NCI-H2227 (cell line): ENCODE data around the gene SSNA1.

Experiments
- DNase-seq: peaks from one replicate; lab custom pipeline; 2025; ENCODE audit not compliant: unreplicated experiment; lab: John Stamatoyannopoulos, UW

Gene SSNA1

DNA sequence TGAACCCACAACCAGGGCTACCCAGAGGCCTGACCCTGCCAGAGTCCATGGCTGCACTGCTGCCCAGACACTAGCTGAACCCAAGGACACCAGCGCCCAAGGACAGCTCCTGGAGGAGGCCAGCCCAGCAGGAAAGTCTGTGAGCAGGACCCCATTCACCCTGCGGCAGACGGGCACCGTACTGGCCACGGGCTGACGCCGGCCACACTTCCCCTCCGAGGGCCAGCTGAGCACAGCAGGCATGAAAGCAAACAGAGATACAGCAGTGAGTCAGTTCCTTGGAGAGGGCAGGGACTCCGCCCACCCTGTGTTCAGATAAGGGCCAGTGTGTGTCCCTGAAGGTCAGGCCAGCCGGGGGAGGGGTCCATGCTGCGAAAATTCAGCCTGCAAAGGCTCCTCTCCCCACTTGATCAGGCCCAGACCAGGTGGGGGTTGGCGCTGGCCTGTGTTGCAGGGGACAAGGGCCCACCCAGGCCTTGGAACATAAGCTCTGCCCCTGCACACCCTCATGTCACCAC is 30.3 kb downstream of the SSNA1 start:
- DNase-seq, result no peak

DNA sequence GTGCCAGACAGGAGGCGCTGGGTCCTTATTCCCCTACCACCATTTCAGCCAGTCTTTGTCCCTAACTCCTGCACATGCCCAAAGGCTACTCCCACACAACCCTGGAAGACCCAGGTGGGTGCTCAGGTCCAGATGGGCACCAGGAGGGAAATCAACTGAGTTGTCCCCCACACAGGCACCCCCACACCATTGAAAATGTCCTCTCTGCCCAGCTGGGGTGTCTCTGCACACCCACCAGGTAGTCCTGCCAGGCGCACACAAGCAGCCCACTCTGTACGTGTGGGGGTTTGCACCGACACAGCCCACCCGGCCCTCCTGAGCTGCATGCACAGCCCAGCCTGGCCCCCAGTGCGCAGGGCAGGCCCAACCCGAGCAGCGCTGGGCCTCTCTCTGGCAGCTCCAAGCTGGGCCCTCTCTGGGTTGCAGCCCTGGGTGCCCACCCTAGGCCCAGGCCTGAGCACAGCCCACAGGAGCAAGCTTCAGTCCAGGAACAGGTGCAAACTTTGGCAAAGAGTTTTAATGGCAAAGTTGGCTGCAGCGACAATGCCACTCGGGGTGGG is 31.4 kb downstream of the SSNA1 start:
- DNase-seq, result no peak

DNA sequence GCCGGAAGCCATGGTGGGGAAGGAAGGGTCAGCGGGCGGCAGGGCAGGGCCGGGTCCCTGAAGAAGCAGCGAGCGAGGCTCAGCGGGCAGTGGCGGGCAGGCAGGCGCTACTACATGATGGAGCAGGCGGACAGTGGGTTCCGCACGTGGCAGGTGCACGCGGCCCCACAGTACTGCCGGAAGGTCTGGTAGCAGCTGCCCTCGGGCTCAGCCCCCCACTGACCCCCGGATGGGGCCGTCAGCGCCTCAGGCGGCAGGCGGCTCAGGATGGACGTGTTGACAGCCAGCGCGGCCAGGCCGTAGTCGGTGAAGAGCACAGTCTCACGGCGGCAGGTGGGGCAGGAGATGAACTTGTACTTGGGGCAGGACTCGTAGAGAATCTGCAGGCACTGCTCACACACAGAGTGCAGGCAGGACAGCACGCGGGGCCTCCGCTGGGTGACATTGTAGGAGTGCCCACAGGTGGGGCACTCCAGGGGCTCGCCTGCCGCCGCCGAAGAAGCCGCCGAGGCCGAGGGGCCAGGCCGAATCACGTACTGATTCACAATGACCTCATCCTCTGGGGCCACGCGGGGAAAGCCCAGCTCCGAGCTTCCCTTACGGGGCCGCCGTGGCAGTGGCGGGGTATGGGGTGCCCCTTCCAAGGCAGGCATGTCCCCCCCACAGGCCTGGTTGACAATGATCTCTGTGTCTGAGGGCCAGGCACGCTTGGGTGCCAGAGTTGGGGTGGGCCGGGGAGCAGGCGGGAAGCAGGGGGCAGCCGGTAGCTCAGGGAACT is 32.0 kb downstream of the SSNA1 start:
- no peak for DNase-seq

DNA sequence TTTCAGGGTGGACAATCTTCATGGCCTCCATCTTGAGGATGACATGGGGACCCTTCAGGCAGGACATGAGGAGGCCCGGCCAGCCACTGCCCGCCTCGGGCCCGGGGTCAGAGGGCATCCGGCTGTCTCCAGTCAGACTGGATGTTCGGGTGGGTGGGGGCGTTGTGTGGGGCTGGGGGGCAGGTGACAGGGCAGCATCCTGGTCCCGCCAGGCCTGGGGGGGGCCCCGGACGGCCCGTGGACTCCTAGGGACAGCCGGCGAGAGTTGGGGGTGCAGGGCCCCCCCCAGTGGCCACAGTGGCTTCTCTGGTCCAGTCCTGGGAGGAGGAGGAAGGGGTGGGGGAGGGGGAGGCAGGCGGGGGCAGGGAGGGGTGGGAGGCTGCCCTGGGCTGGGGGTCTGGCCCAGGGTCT is 32.6 kb downstream of the SSNA1 start:
- DNase-seq, result no peak

DNA sequence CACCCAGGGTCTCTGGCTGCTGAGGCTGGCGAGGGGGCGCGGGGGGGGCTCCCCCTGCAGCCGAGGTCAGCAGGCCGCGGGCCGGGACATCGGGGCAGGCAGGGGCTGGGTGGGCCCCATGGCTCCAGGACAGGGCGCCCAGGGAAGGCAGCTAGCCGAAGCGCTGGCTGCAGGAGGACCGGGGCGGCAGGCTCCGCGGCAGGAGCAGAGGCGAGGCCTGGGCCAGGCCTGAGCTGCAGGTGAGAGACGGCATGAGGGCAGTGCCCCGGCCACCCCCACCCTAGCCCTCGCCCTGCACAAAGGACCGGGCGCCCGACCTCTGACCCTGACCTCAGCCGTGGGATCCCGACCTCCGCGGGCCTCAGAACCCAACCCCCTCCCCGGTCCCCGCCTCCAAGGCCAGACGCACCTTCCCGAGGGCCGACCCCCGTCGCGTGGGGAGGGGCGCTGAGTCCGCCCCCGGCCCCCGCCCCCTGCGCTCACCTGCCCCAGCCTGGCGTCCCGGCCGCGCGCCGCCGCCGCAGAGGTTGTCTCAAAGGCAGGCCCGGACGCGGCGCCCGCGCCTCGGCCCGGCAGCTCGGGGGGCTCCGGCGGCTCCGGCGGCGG is 33.1 kb downstream of the SSNA1 start:
- DNase-seq, result peak; percentile 43

DNA sequence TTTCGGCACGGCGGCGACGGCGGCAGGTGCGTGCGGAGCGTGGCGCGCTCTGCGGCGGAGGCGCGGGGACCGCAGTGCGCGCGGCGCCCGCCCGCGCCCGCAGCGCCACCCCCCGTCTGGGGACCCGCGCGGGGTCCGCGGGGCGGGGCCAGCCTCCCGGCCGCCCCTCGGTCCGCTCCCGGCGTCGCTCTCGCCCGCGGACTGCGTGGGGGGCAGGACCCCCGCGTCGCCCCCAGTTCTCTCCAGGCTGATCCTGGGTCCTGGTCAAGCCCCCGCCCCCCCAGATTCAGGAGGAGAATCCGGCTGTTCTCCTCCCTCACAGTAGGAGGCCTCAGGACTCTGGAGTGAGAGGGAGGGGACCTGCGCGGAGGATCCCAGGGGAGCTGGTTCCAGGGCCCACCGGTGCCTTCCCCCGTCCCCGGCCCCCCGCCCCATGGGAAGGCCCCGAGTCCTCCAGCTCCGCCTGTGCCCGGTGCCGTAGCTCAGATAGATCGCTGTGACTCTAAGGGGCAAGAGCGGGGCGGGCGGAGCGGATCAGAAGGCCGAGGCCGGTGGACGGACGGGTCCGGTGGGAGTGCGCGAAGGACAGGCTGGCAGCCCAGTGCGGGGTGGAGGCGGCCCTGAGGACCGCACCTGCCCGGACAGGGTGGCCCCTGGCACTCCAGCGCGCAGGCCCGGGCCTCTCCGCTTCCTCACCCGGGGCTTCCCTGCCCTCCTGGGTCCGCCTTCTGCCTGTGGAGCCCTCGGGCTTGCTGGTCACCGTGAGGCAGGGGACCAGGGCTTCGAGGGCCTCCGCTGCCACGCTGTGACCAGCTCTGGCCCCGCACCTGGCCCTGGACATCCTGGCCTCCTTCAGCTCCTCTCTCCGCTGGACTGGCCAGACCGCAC is 34.0 kb downstream of the SSNA1 start, which contains the start of gene RNF208:
Gene RNF208 (minus strand): TSS at position 51 of the 888 bp plus-strand sequence. CDS start 1,028 bp downstream, outside the sequence.
- DNase-seq, result peak; percentile 35

DNA sequence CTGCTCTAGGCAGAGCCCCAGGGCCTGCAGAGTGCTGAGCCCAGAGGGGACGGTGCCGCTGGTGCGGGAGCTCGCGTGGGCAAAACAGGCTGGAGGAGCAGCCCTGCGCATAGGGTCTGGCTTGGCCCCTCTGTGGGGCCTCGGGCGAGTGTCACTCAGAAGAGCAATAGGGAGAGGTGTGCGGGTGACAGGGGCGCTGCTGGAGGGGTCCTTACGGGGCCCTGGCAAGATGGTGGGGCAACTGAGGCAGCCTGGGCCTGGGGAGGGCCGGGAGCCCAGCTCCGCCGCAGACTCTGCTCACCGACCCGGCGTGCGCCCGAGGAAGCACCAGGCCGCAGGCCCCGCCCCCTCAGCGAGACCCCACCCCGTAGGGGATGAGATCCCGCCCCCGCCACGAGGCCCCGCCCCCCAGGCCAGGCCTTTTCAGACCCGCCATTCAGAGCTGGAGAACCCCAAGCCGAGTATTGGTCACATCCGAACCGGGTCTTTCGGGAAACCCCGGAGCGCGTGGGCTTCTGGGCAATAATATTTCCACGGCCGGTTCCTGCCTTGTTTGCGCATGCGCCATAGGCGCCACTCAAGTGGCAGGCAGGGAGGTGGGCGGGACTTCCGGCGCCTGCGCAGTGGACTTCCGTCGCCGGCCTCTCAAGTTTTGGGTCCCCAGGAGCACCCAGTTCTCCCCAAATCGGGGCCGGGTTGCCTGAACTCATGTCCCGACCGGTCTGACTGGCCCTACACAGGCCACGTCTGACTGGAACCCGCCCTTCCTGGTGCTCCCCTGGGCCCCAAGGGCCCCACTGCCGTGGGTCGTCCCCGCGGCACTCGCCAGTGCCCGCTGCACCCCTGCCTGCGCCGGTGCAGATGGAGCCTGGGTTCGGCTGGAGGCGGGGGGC is 34.8 kb downstream of the SSNA1 start:
- DNase-seq, result peak; percentile 95

DNA sequence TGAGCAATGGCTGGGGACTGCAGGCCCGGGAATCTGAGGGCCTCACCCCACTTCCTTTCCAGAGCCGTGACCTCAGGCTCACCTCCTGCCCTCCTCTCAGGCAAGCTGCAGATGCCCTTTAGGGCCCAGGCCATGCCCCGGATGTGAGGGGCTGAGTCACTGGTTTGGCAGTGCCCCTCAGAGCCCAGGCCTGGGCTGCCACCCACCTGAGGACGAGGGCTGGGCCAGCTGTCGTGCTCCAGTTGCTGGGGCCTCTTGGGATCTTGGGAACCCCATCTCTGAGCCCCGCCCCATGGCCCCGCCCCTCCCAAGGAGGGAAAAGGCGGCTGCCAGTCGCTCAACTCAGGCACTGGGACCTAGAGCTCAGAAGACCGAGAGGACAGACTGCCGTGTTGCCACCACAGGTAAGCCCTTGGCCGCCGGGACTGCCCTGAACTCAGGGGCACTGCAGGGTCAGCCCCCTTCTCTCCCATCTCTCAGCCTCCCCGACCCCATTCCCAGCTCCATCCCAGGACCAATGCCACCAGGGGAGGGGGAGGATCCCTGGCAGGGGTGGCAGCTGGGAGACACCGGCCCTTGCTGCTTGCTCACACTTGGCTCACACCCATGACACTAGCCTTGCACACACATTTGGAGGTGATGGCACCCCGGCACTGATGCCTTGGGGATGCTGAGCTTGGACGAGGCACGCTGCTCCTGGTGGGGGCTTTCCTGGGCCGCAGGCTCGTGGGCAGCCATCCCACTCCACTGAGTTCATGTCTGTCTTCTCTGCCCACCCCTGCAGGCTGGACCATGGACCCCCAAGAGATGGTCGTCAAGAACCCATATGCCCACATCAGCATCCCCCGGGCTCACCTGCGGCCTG is 36.6 kb downstream of the SSNA1 start, which contains the start of gene CYSRT1:
Gene CYSRT1 (plus strand): TSS at position 345 of the 865 bp plus-strand sequence. CDS start 448 bp downstream, at position 793.
- DNase-seq, result no peak

DNA sequence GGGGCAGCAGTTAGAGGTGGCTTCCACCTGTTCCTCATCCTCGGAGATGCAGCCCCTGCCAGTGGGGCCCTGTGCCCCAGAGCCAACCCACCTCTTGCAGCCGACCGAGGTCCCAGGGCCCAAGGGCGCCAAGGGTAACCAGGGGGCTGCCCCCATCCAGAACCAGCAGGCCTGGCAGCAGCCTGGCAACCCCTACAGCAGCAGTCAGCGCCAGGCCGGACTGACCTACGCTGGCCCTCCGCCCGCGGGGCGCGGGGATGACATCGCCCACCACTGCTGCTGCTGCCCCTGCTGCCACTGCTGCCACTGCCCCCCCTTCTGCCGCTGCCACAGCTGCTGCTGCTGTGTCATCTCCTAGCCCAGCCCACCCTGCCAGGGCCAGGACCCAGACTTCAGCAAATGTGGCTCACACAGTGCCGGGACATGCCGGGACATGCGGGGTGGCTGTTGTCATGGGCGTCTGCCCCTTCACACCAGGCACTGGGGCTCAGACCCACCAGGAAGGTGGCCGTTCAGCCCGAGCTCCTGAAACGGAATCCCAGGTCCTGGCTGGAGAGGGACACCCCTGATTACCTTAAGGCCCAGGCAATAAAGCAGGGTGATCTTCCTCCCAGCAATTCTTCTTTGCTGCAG is 37.3 kb downstream of the SSNA1 start:
- DNase-seq, result no peak

DNA sequence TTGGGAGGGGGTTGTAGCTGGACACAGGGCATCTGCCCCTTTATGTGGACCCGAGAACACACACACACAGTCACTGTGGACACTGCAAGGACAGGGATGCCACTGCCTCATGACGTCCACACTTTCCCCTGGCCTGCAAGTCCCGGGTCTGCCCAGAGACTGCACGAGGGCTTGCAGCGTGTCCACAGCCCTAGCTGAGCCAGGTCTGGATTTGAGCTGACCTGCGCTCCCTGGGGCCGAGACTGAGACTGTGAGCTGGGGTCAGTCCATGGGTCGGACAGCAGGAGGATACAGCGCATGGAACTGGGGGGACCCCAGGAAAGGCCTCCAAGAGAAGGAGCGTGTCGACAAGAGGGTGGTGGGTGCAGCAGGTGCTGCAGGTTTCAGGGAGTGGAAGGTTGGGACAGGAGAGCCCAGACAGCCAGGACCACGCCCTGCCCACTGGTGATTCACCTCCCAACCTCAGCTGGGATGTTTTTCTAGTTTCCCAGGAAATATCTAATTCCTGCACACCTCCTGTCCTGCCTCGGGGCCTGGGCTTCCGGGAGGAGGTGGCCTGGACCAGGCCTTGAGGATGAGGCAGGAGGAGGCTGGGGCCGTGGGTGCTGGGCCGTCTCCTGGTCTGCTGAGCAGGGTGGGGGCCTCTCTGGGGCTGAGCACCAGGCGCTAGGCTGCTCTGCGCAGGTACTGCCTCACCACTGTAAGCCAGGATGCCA is 38.0 kb downstream of the SSNA1 start:
- DNase-seq, result no peak

DNA sequence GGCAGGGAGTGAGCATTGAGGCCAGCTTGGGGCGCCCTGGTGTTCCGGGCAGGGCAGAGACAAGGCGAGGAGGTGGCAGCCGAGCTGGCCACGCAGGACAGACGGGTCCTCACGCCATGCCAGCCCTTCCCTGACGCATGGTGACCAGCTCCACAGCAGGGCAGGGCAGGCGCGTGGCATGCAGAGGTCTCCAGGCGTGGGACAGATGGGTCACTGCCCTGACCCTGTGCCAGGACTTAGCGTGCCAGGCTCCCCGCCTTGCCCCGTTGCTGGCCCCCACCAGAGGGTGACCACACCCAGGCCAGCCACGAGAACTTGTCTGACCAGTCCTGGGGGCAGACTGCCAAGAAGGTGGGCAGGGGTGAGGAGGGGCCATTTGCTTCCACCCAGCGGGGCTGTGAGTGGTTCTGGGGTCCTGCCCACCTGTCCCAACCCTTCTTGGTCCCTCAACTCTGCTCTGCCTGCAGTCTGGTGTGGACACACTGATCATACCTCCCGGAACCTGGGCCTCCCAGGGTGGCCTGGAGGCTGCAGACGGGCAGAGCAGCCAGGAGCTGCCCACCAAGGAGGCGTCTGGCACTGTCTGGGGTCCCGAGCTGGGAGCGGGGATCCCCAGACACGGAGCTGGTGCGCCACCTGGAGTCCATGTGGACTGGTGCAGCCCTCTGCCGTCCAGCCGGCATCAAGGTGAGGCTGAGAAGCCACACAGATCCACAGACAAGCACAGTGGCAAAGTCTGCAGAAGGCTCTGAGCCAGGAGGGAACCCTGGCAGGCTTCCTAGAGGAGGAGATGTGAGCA is 38.8 kb downstream of the SSNA1 start, which contains the start of gene RNF224:
Gene RNF224 (plus strand): TSS at position 449 of the 799 bp plus-strand sequence. CDS start 834 bp downstream, outside the sequence.
- DNase-seq, result peak; percentile 77

DNA sequence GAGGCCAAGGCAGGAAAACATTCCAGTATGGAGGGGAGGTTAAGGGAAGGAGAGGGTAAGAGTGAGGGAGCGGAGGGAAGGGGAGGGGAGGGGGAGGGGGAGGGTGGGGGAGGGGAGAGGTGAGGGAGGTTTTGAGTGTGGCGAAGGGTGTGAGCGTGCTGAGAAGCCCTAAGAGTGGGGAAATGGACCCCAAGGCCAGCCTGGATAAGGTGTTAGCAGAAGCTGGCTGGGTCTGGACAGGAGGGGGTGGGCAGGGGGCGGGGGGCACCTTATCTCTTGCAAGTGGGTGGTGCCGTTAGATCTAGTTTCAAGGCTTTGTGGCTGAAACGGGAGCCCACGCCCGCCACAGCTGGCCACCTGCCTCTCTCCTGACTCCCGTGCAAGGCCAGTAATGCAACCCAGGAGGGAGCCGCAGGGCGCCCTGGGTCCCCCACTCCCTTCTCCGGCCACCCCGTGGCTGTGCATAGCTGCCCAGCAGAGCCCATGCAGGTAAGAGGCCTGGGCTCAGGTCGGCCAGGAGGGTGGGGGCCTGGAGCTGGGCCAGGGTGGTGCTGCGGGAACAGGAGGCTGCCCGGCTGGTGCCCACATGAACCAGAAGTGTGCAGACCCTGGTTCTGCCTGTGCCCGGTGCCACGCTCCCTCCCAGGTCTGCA is 39.5 kb downstream of the SSNA1 start:
- no peak for DNase-seq

DNA sequence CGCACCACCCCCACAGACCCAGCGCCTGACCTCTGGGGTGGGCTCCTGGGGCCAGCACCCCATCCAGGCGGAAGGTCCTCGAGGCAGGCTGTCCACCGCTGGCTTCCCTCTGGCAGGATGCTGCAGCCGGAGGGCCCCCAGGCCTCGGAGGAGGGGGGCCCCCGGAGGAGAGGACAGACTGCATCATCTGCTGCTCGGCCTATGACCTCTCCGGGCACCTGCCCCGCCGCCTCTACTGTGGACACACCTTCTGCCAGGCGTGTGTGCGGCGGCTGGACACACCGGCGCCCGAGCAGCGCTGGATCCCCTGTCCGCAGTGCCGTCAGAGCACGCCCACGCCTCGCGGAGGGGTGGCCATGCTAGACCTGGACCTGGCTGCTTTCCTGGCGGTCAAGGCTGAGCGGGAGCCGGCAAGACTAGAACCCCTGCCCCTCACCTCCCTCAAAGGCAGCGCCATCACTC is 40.1 kb downstream of the SSNA1 start:
- DNase-seq, result no peak

DNA sequence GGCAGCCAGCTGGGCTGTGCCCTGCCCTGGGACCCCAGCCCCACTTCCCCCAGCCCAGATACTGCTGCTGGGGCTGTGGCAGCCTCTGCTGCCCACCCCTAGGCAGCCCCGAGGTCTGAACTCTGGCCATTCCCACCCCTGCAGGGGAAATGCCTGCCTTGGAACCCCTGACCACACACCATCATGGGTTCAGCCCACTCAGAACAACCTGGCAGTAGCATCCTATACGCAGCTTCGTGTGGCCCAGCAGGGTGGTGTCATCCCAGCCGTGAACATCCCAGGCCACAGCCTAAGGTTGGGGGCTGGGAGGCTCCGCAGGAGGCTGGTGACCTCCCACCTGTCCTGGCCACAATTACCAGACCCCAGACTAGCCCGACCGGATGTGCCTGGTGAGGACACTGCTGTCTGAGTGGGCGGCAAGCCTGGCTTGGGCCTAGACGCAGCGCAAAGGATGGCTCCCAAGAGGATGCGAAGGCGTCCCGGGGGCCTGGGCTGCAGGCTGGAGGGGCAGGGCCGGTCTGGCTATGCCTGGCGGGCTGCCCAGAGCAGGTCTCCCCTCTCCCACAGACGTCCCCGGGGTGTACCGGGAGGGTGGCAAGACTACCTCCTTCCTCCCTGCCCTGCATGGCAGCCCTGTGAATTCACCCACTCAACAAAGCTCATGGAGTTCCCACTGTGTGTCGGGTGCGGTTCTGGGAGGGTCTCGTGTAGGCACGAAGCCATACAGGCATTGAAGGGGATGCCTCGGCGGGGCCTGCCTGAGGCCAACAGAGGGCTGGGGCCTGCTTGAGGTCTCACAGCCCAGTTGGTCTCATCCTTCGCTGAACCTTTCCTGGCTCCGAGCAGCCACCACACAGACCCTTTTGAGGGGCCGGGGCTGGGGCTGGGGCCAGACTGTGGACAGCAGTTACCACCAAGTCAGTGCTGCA is 40.8 kb downstream of the SSNA1 start:
- no peak for DNase-seq
